SU-DHL-6 (cell line): ENCODE results near the gene LRRC34.

ENCODE experiments used
- EZH2phosphoT487 ChIP-seq: fragments of 200-600 bp; sonication (generic), shearing (Covaris generic); conservative IDR thresholded peaks from 2 replicates; pipeline ENCODE4 v1.6.1; 2018; ENCODE audit warnings: mild to moderate bottlenecking, antibody characterized with exemption, low read length, moderate library complexity, mixed read lengths
- TF ChIP-seq, protein P1 (sequence below): fragments of 200-600 bp; sonication (generic); IDR thresholded peaks from one replicate; pipeline ENCODE4 v1.5.1; 2017; ENCODE audit warnings: antibody characterized with exemption, mild to moderate bottlenecking, low read length, moderate library complexity; ENCODE audit not compliant: insufficient read depth, poor library complexity, severe bottlenecking

DNA sequence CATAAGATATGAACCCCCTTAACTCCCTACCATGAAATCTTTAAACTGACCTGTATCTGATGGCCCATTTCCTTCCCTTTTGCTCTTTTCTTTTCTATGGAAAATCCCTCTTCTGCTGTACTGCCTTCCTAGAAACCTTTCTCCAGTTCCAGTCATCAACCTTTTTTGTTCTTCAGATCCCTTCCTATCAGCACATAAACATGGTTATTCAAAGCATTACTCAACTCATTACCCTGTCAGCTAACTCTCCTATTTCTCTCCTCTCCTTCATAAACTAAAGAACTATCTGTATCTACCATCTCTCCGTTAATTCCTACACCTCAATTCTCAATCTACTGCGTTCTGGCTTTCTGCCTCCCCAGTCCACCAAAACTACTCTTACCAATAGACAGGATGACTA is 60.8 kb downstream of the LRRC34 start:
- TF ChIP-seq, protein P1, sequence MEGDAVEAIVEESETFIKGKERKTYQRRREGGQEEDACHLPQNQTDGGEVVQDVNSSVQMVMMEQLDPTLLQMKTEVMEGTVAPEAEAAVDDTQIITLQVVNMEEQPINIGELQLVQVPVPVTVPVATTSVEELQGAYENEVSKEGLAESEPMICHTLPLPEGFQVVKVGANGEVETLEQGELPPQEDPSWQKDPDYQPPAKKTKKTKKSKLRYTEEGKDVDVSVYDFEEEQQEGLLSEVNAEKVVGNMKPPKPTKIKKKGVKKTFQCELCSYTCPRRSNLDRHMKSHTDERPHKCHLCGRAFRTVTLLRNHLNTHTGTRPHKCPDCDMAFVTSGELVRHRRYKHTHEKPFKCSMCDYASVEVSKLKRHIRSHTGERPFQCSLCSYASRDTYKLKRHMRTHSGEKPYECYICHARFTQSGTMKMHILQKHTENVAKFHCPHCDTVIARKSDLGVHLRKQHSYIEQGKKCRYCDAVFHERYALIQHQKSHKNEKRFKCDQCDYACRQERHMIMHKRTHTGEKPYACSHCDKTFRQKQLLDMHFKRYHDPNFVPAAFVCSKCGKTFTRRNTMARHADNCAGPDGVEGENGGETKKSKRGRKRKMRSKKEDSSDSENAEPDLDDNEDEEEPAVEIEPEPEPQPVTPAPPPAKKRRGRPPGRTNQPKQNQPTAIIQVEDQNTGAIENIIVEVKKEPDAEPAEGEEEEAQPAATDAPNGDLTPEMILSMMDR = no peak
- TF ChIP-seq EZH2phosphoT487 = no peak
